ENCODE results near the gene DOCK4. TPM values are rescaled to one million over a fixed set of nuclear protein-coding genes. Genes with fewer than 3 reads are reported as not detected.
"Not testable (repeated sequence)": the region's sequence is repeated elsewhere in the genome, so short reads cannot be mapped to it uniquely, and the experiment has no call there.

DOCK4 gene
- total RNA-seq, 1 donor from 2014 or later = 6.5 TPM

DNA sequence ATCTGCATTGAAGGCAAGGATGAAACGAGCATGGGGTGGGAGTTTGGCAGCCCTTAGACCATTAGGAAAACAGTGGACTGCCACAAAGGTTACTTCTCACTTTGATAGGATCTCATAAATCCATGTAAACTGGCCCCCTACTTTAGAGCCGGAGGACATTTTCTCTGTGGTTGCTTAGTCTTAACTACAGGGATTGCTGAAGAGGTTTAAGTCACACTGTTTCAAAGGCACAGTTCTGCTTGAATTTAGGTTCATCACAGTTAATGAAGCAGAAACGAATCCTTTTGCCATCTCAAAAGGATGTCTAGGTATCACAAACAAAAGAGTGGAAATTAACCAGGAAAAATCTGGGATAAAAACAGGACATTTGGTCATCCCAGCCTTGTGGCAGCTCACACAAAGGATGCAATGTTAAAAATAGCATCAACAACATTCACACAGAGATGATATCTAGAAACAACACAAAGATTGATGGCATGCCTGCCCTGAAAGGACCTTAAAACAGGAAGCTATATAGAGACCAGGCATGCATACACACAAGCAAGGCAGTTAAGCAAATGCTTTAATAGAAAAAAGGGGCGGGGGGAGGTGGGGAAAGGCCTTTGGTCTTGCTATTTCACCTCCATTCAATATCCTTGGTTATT is 74.0 kb downstream of the DOCK4 start:
- no peak for ATAC-seq

DNA sequence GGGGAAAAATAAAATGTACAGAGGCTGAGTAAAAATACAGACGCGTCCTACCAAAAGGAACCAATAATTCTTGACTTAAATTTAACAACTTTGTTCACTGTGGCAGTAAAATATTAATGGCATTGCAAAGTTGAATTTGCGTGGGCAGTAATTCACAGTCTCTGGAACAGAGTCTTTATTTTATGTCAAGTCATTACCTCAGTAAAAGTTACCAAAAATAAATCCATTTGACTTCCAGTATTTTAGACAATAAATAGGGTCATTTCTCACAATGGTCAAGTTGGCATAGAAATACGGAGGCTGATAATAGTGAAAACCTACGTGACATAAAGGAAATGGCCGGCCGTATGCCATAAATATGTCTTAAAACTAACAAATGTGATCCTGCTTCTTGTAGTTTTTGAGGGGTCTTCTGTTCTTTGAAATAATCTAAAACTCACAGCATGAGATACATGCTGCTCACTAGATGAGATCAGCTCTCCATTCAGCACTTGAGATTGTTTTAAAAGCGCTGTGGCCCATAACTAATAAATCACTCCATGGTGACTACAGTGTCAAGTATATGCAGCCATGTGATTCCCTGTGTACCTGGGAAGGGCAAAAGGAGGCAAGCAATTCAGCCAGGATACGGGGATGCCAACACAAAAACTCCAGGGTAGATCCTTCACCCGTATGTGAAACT is 75.3 kb downstream of the DOCK4 start:
- no peak for ATAC-seq

DNA sequence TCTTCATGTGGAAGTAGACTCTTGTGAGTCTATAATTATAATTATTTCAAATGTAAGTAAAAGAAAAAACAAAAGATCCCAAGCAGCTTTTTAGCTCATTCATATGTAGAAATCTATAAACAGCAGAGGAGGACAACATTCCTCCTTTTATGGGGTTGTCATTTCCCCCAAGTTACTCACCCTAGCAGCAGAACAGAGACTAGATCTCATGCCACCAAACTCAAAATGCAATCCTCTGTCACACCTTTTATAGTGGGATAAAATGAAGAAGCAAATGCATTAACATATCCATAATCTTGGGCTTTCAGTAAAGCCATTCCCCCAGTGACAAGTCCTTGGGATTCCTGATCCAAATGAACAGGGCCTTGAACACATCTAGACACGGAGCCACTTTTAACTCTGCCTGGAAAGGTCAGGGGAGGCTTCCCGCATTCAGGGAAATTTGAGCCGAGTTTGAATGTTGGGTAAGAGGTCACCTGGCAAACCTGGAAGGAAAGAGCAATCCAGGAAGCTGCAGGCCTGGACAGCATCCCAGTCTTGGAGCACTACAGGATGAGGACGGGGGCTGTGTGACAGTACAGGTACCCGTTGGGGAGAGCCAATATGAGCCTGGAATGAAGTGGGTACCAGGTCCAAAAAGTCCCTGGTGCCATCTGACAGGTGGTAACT is 76.4 kb downstream of the DOCK4 start:
- ATAC-seq = no peak

DNA sequence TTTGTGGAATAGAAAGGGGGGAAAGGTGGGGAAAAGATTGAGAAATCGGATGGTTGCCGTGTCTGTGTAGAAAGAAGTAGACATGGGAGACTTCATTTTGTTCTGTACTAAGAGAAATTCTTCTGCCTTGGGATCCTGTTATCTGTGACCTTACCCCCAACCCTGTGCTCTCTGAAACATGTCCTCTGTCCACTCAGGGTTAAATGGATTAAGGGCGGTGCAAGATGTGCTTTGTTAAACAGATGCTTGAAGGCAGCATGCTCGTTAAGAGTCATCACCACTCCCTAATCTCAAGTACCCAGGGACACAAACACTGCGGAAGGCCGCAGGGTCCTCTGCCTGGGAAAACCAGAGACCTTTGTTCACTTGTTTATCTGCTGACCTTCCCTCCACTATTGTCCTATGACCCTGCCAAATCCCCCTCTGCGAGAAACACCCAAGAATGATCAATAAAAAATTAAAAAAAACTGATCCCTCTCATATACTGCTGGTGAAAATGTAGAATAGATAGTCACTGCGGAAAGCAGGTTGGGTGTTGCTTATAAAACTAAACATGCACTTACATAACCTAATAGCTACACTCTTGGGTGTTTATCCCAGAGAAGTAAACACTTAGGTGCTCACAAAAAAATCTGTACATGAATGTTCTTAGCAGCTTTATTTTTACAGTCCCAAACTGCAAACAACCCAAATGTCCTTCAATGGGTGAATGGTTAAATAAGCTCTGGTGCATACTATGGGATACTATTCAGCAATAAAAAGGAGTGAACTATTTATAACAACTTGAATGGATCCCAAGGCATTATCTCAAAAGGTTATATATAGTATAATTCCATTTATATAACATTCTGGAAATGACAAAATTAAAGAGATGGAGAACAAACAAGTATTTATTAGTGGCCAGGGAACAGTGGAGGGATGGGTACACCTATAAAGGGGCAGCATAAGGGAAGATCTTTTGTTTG is 77.5 kb downstream of the DOCK4 start:
- ATAC-seq = not testable (repeated sequence)

DNA sequence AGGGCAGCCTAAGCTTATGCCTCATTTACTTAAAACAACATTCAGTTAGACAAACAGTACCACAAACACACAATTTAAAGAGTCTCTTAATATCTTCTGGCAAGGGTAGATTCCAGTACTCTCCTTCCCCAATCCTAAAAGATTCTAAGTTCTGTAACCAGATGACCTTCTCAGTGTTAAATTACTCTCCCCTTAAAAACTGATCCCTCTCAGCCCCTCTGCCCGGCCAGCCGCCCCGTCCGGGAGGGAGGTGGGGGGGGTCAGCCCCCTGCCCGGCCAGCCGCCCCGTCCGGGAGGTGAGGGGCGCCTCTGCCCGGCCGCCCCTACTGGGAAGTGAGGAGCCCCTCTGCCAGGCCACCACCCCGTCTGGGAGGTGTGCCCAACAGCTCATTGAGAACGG is 78.2 kb downstream of the DOCK4 start:
- not testable (repeated sequence) for ATAC-seq

DNA sequence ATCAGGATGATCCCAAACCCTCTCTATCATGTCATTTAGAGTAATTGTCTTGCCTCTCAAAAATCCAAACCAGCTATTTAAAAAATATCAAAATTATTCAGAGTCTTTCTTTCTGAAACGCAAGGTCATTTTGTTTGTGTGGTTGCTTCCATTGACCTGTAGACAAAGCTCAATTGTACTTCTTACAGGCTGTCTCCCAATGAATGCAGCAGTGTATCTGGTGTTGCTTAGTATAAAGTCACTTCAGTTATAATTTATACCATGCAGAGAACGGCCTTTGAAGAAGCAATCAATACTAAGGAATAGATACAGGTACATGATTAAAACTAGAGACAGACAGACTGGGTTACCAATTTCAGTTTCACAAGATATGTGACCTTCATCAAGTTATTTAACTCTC is 80.9 kb downstream of the DOCK4 start:
- no peak for ATAC-seq

DNA sequence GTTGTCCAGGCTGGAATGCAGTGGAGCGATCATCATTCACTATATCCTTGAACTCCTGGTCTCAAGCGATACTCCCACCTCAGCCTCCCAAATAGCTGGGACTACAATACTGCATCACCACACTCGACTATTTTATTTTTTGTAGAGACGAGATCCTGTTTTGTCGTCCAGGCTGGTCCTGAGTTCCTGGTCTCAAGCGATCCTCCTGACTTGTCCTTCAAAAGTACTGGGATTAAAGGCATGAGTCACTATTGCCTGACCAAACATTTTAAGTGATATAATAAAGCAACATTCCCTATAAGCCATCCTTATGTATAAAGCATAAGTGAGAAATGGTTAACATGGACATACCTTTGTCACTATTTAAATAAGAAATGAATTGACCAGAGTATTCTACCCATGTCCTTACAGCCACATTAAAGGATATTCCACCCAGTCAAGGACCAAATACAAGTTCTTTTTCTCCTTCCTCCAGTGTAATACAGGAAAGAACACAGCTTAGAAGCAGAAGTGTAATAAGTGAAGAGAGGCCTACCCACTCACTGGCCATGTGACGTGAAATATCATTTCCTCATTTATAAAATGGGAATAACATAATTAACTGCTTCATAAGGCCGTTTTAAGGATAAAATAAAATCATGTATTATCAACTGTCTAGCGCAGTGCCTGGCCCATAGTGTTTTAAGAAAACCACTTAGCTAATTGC is 82.0 kb downstream of the DOCK4 start:
- no peak for ATAC-seq

DNA sequence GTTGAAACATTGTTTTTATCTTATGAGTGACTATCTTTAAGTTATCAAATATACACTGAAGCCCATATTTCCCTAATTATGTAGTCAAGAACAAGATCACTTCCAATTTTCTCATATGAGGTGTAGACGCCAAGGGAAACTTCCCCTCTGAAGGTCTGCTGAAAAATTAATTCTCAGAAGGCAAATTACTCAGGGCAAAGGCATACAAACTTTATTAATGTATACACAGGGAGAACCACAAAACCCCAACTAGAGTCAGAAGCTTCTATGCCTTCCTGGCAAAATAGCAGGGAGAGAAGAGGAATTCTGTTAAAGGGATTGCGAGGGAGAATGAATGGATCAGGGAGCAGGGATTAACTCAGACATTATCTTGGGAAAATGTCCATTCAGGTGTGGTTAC is 83.4 kb downstream of the DOCK4 start:
- ATAC-seq = no peak

DNA sequence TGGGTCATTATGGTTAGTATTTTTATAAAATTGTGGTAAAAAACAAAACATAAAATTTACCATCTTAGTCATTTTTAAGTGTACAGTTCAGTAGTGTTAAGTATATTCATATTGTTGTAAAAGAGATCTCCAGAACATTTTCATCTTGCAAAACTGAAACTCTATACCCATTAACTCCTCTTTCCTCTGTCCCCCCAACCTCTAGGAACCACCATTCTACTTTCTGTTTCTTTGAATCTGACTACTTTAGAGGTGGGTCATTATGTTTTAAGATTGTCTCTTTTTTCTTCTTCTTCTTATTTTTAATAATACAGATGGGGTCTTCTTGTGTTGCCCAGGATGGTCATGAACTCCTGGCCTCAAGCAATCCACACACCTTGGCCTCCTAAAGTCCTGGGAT is 84.1 kb downstream of the DOCK4 start:
- no peak for ATAC-seq

DNA sequence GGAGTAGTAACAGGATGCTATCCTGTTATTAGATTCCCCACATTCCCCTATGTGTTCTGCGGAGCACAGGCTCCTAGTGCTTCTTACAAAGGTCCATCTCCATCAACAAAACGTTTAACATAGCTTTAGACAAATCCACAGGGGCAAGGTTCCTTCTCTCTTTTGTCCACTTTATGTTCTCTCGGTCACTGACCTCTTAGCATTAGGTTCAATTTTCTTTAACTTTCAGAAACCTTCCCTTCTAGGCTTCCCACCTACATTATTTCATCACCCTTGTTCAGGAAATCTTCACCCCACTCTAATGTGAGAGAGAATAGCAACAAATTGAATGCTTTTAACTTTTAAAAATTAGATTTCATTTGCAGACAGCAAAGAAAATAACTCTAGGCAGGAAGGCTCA is 84.9 kb downstream of the DOCK4 start:
- ATAC-seq = no peak

DNA sequence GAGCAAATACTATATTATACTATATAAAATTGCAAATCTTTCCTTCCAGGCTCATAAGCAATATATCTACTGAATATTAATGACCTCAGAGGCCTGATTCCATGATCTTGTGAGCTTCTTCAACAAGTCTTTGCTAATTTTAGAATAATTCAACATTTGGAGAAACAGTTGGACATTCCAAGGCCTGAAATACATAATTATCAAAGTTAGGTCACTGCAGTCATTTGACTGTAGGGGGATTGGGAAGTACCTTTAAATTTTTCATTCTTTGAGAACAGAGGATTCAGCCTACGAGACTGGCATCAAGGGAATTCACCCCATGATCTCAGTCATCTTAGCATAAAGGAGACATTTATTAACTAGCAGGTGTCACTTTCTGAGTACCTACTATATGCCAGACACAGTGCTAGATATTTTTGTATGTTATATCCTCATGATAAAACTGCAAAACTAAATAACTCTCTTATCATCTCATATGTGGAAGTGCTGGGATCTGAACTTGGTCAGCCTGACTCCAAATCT is 85.4 kb downstream of the DOCK4 start:
- ATAC-seq = no peak

DNA sequence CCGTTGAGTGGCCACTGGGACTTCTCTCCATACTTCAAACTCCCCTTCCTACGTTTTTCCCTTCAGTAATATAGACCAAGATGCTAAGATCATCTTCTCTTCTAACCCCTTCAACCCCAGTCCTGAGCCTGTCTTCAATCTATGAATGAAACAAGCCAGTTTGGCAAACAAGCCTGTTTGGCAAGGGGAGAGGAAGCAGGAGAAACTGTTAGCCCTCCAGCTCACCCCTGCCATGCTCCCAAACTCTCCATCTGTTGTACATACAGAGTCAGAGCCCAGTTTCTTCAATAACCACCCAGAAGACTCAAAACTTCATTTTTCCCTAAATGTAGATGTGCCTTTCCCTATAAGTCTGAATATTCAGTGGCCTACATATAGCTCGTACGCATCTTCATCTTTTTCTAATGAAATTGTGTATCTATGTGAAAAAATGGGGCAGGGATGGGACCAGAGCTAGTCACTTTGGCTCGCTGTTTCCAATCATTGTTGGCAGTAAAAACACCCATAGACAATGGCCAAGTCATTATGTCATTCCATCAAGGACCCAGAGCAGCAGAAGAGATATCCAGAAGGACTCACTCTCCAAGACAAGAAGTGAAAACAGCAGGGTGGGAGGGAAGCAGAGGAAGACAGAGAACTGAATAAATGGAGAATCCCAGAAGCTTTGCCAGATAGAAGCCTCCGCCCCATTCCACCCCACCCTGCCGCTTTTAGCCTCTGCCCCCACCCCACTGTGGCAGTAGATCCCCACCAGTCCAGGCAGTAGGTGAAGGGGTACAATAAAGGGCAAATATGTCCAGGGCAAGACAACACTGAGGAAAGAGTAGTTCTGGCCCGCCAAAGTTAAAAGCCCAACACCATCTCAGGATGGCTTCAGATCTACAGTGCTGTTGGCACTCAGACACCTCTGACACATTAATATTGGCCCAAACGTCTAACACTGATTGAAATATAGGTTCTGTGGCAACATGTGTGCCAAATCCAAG is 87.3 kb downstream of the DOCK4 start:
- ATAC-seq = no peak

DNA sequence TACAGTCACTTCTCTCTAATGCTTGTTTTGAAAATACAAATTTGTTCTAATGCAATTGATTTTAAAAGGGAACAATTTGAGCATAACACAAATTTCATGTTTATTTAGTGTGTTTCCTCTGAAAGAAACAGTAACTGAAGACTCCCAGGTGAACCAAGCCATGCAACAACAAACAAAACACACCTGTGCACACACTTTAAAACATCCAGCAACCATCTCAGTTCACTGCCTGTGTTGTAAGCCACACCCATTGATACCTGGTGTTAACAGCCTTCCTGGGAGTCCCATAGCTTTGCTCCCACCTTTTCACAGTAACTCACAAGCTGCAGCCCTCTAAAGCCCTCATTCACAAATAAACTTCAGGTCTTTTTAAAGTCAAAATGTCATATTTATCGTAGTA is 89.3 kb downstream of the DOCK4 start:
- no peak for ATAC-seq

DNA sequence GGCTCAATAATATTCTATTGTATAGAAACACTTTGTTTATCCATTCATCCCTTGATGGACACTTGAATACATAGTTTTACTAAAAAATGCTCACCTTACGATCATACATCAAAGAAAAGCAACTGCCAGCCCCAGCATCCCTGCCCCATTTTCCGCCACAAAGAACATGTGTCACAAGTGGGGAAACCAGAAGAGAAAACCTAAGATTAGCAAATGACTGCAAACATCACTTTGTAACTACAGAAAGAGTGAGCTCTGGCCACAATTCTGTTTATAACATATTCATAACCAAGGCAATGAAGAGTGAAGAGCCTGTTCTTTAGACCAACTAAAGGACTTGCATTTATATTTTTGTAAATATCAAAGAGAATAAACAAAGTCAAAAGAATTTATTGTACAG is 89.8 kb downstream of the DOCK4 start:
- ATAC-seq = no peak

DNA sequence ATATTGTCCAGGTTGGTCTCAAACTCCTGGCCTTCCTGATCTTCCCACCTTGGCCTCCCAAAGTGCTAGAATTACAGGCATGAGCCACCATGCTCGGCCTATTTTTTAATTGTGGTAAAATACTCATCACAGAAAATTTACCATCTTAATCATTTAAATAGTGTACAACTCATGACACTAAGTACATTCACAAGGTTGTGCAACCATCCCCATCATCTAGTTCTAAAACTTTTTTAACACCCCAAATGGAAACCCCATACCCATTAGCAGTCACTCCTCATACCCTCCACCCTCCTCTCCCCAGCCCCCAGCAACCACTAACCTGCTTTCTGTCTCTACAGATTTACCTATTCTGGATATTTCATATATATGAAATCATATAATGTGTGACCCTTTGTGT is 90.3 kb downstream of the DOCK4 start:
- no peak for ATAC-seq

DNA sequence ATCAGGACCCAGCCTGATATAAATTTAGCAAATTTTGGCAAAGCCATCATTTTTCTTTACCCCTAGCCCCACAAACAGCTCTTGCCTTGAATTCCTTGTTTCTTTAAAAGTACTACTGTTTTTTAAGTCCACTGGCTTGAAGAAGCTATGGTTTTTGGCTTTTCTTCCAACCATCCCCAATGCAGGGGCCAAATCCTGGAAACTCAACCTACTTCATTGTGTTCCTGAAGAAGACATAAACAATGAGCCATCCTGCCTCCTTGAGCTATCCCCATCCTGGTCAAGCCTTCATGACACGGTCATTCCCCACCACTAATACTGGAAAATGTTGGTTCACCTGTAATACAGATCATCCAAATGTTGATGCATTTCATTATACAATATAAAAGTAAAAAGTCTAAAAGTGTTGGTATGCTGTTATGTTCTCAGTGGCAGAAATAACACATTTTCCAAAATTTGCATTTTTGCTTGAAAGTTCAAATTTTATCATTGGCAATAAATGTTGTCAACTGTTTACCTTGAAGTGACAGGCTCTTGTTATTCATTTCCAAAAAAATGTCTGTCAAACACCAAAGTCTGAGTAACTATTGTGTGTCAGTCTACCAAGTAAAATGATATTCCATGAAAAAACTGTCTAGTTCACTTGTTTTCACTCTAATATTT is 92.2 kb downstream of the DOCK4 start:
- ATAC-seq = no peak

DNA sequence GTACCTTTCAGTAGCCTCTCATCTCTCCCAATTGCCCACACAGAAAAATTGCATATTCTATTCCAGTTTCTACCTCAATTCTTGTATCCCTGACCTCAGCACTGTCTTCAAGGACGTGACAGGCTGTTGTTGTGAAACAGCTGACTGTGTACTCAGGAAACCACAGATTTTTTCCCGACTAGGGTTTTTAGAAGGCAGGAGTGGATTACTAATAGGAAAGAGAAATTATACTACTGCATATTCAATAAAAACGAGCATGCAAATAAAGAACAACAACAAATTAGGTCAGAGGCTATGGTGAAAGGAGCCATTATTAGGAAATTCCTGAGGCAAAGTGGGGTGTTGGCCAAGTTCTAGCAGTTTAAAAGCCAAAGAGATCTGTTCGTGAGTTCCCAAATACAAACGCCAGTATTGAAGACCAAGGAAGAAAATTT is 93.4 kb downstream of the DOCK4 start:
- ATAC-seq = no peak

DNA sequence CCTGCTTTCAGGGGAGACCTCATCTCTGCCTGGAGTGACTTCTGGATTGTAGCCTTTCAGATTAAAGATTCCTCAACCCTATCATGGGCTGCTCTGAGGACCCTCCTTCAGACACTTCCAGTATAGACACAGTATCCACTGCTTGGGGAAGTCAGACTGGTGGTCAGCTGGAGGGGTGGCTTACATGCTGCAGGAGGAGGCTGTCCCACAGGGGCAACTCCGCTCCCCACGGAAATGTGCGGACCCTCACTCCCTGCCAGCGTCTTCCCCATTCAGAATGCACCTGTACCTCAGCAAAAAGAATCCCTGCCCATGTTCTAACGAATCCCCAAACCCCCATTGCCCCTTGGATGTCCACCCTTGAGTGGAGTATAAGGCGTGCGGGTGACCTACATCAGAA is 95.5 kb downstream of the DOCK4 start:
- ATAC-seq = no peak

DNA sequence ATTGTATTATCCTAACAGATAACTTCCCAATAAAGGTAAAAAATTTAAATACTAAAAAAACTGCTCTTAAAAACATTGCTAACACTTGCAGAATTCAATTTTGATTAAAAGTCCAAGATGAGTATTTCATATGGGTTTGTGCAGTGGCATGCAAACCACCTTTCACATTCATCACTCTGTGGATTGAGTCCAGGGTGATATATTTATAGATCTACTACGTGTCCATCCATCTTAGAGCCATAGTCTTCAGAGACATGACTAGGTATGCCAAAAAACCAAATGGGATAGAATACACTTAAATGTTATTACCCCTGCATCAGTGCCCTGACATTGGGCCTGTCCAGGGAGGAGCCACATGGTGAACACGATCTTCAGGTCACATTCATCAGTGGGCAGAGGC is 96.0 kb downstream of the DOCK4 start:
- ATAC-seq = no peak

DNA sequence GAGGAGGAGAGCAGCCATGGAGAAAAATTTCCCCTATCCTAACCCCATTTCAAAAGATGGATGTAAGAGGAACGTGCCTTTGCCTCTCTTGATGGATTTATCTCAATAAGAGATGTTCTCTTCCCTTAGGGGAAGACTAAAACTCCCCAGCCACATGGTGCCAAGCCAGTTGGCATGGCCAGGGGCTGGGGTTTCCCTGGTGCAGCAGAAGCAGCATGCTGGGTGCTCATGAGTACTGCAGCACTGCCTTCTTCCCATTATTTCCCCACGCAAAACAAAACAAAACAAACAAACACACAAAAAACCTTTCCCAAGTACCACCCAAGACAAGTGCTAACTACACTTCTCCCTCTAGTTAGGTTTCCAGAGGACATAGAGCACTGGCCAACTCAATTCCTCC is 97.2 kb downstream of the DOCK4 start:
- ATAC-seq = no peak
